Measurements from ENCODE around the gene AIPL1.

The AIPL1 gene

GRCh38 chr17:6465206-6466003 is 30.5 kb upstream of the AIPL1 start:
- DNase-seq (ENCODE audit: low read depth in 2 of 2) = no peak

DNA sequence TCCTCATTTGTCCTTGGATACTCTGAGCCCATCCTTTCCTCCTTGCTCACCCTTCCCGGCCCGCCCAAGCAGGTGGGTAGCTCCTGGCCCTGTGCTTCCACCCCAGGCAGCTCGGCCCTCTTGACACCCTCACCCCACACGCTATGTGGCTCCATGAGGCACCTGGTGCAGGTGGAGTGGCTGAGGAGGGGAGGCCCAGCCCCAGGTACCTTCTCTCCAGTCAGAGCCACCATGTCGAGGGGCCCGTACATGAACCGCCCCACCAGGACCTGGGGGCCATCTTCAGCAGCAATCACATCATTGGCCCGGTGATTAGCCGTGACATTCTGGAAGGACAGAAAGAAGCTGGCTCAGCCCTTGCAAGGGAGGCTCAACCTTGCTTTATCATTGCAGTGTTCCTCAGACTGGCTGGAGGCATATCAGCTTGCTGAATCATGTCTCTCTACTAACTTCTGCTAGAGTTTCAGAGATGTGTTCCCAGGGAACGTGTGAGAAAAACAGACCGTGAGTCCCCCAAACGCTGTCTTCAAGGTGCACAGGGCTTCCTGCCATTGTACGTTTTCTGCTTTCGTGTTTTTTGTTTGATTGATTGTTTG is 29.6 kb upstream of the AIPL1 start:
- no peak for DNase-seq (ENCODE audit: low read depth in 2 of 2)

DNA sequence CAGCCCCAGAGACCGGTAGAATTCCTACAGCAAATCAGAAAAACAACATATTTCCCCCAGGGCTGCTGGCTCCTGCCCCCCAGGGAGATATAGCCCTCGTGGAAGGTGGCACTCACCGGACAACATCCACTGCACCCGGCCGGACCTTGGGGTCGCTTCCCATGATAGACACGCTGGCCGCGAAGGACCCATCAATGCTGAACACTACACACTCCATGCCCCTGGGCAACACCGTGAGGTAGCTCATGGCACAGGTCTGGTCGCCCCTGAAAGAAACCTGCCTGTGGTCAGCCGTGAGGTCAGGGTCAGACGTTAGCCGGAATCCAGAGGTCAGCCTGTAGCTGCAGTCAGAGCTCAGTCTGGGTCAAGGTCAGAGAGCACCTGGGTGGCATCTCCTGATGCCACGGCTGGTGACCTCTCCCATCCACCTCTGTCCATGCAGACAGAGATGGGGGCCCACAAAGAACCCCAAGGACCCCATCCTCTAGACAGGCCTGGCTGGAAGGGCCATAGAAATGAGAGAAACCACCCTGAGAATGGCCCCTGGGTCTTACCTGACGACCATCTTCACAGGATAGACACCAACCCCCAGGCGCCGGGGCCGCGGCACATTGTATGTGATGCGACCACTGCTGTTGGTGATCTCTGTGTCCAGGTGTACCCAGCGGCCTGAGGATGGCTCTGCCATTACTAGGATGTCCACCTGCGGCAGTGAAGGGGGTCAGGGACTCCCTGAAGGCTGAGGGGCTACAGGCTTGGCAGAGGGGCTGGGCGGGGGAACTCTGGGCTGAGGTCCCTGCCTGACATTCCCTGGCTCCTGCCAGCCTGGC is 28.9 kb upstream of the AIPL1 start:
- DNase-seq (ENCODE audit: low read depth in 2 of 2) = no peak

GRCh38 chr17:6462692-6463091 is 27.8 kb upstream of the AIPL1 start:
- no peak for DNase-seq (ENCODE audit: low read depth in 2 of 2)

- DNase-seq (ENCODE audit: low read depth in 2 of 2) = peak in 1 of 2 experiments; percentile 34
Observed at GRCh38 chr17:6461792-6462524, 27.0 kb upstream of the AIPL1 start.

GRCh38 chr17:6461246-6461645 is 26.3 kb upstream of the AIPL1 start:
- no peak for DNase-seq (ENCODE audit: low read depth in 2 of 2)

- no peak for DNase-seq (ENCODE audit: low read depth in 2 of 2)
Observed at GRCh38 chr17:6460531-6461161, 25.7 kb upstream of the AIPL1 start.

- DNase-seq (ENCODE audit: low read depth in 2 of 2) = no peak
Observed at GRCh38 chr17:6458460-6458950, 23.6 kb upstream of the AIPL1 start.

DNA sequence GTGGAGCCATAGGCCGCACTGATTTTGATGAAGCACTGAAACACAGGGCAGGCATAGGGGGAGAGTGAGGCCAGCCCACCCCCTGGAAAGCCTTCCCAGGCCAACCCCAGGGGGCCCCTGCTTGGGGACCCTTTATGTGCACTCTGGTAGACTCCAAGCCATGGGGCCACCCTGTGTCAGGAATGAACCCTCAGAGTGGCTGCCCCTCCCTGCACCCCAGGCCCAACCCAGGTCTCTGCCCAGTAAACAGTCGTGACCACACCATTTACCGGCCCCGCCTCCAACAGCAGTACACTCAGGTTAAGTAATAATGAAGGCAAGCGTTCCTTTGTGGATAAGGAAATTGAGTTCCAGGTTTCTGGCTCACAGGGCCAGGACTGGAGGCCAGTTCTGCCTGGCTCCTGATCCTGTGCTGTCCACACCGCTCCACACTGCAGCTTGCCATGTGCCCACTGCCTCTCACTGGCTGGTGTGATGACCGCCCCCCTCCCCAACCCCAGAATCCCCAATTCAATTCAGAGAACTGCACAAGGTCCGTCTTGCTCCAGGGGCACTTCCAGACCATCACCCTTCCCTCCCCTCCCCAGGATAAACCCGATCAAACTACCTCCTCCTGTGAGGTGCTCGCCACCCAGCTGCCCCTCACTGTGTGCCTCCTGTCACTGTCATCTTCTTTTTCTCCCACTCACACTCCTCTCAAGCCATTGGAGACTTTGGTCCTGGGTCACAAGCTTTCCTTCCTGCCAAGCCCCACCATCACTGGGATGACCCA is 23.0 kb upstream of the AIPL1 start:
- no peak for DNase-seq (ENCODE audit: low read depth in 2 of 2)

DNA sequence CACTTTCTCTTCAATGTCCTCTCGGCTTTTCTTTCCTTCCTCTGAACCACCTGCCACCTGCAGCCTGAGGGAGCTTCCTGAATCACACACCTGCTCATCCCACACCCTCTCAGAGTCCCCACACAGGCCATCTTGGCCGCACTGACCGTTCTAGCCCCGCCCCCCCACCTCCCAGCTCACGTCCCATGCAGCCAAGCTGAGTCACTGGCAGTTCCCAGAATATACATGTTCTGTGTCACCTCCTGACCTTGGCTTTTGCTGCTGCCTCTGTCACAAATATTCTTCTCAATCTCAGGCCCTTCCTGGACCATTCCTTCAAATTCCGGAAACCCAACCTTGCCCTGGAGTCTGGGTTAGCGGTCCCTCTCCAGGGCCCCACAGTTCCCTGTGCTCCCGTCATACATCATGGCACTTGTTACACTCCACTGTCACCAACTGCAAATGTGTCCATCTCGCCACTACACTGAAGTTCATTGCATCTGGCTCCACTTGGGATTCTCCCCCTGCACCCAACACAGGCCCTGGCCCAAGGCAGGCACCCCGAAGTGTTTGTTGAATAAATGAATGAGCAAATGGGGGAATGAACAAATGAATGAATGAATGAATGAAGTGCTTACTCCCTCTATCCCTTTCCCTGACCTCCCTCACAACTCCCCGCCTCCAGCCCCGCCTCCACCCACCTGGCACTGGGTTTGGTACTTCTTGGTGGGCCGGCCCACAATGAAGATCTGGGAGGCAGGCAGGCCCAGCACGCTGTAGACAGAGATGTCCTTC is 22.2 kb upstream of the AIPL1 start:
- no peak for DNase-seq (ENCODE audit: low read depth in 2 of 2)

- no peak for DNase-seq (ENCODE audit: low read depth in 2 of 2)
Observed at GRCh38 chr17:6456321-6456720, 21.4 kb upstream of the AIPL1 start.

DNA sequence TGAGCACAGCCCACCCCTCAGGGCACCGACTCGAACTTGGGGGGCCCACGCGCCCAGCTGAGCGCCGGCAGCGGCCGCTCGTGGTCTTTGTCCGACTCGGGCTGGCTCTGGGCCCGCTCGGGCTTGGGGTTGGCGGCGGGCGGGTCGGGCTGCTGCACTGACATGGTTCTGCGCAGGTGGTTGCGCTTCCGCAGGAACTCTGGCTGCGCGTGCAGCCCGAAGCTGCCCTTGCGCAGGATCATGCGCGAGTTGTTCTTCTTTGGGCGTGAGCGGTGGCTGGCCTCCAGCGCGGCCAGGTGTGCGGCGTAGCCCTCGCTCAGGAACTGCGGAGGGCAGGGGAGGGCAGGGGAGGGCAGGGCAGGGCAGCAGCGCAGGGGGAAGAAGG is 20.4 kb upstream of the AIPL1 start:
- peak in 1 of 2 experiments; percentile 10 for DNase-seq (ENCODE audit: low read depth in 2 of 2)

GRCh38 chr17:6454495-6455320 is 19.8 kb upstream of the AIPL1 start:
- no peak for DNase-seq (ENCODE audit: low read depth in 2 of 2)

DNA sequence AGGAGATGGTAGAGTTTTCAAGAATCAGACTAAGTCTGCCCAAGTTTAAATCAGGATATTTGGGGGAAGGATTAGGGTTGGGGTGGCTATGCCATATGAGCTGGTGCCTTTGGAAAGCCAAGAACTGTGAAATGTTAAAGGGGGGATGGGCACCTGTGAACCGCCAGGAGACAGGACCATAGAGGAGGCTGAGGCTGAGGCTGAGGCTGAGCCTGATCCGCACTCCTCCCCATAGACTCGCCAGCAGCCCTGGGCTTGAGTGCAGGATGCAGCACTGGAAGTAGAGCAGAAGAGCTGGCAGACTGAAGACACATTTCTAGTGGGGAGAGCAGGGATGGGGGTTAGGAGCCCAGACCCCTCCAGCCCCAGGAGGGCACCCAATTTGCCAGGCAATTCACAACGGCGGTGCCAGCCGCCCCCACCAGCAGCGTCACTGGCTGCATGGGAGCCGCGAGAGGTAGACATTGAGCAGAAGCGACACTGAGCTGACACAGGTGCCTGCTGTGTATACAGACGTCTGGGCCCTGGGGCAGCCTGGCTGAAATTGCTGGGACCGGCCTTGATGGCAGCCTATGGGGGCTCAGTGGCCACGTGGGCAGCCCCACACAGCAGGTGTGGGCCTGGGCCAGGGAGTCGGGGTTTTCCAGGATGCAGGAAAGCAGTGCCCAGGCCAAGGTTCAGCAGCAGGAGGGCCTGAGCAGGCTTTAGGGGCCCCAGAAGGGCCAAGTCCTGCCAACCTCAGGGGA is 18.5 kb upstream of the AIPL1 start:
- no peak for DNase-seq (ENCODE audit: low read depth in 2 of 2)

- DNase-seq (ENCODE audit: low read depth in 2 of 2) = no peak
Observed at GRCh38 chr17:6452471-6453266, 17.7 kb upstream of the AIPL1 start.

- DNase-seq (ENCODE audit: low read depth in 2 of 2) = no peak
Observed at GRCh38 chr17:6450926-6451832, 16.3 kb upstream of the AIPL1 start.
